A549 (cell line): ENCODE measurements around the gene MAP3K20. TPM values are rescaled to one million over a fixed set of nuclear protein-coding genes. Genes with fewer than 3 reads are reported as not detected.

Experiments used
- ATAC-seq, 2 experiments: fragments of 200-7000 bp in 1 of 2; fragments of >200 bp in 1 of 2; cut with Nextera tagmentation in 1 of 2; cut with Tn5 transposase in 1 of 2; 3 replicates each; pipeline versions ENCODE4 v1.8.0 to v1.9.1; 2018 to 2020; ENCODE audit warnings: mild to moderate bottlenecking in 1 of 2, moderate library complexity in 1 of 2
- CTCF ChIA-PET: fragments of 300-600 bp; sonication (Branson Sonifier 250); formaldehyde crosslinking; extraction: SDS; loops from one replicate; lab custom pipeline; 2021; ENCODE audit warnings: antibody characterized with exemption, inconsistent platforms; lab: Yijun Ruan, JAX
- POLR2A ChIA-PET: fragments of 350-600 bp; formaldehyde crosslinking; extraction: SDS; loops from one replicate; lab custom pipeline; 2021; ENCODE audit warnings: antibody characterized with exemption, inconsistent platforms; lab: Yijun Ruan, JAX
- DNase-seq, 2 experiments: peaks; one replicate each; pipeline versions ENCODE4 v3.0.0 to v3.0.0-alpha.2; 2011 to 2016; ENCODE audit warnings: low read depth in 1 of 2, low spot score in 1 of 2
- FAIRE-seq: peaks from 2 replicates; lab custom pipeline; 2011; peaks lifted over from hg19 to GRCh38; lab: Jason Lieb, UNC
- H3K27ac ChIP-seq, 2 experiments: fragments of >200 bp; sonication (Bioruptor Twin); formaldehyde crosslinking; 3 replicates each; pipeline ENCODE4 v1.5.1; 2016 to 2017
- H3K4me1 ChIP-seq: fragments of >200 bp; sonication (Bioruptor Twin); formaldehyde crosslinking; 3 replicates; pipeline ENCODE4 v1.6.1; 2016
- H3K4me2 ChIP-seq: fragments of >200 bp; sonication (Bioruptor Twin); formaldehyde crosslinking; 3 replicates; pipeline ENCODE4 v1.6.1; 2016
- H3K4me3 ChIP-seq: fragments of >200 bp; sonication (Bioruptor Twin); formaldehyde crosslinking; 3 replicates; pipeline ENCODE4 v1.5.1; 2016
- H3K9me3 ChIP-seq: fragments of >200 bp; sonication (Bioruptor Twin); formaldehyde crosslinking; 3 replicates; pipeline ENCODE4 v1.6.1; 2016
- CBX2 ChIP-seq: fragments of 200-600 bp; sonication (generic); IDR thresholded peaks from 2 replicates; pipeline ENCODE4 v1.6.1; 2016; ENCODE audit warnings: low read depth, mild to moderate bottlenecking, borderline replicate concordance
- CEBPB ChIP-seq, 2 experiments: fragments of >200 bp in 1 of 2; sonication (Bioruptor Twin) in 1 of 2; formaldehyde crosslinking in 1 of 2; IDR thresholded peaks; 2 replicates each; pipeline ENCODE4 v1.6.1; 2012 to 2016
- CHD4 ChIP-seq: fragments of 200-600 bp; sonication (generic); IDR thresholded peaks from 2 replicates; pipeline ENCODE4 v1.6.1; 2016; ENCODE audit warnings: antibody characterized with exemption, mild to moderate bottlenecking, borderline replicate concordance
- EHF ChIP-seq: fragments of 250-450 bp; sonication (Bioruptor Pico); IDR thresholded peaks from 2 replicates; pipeline ENCODE4 v1.5.0; 2020; ENCODE audit warnings: mild to moderate bottlenecking
- EP300 ChIP-seq, 2 experiments: fragments of >200 bp; sonication (Bioruptor Twin); formaldehyde crosslinking; IDR thresholded peaks; 2 replicates in 1 of 2; 3 replicates in 1 of 2; pipeline ENCODE4 v1.6.1; 2016 to 2017
- FOSB ChIP-seq: fragments of 250-450 bp; sonication (Bioruptor Pico); IDR thresholded peaks from 2 replicates; pipeline ENCODE4 v1.5.0; 2020; ENCODE audit warnings: mild to moderate bottlenecking, moderate library complexity
- FOSL2 ChIP-seq, 2 experiments: fragments of 450-650 bp in 1 of 2; fragments of >200 bp in 1 of 2; sonication (Bioruptor Twin) in 1 of 2; formaldehyde crosslinking; IDR thresholded peaks; 2 replicates each; pipeline versions ENCODE4 v1.5.0 to v1.6.1; 2016 to 2020; ENCODE audit warnings: mild to moderate bottlenecking in 1 of 2, moderate library complexity in 1 of 2
- GATA3 ChIP-seq: IDR thresholded peaks from 2 replicates; pipeline ENCODE4 v1.6.1; 2012; ENCODE audit warnings: borderline replicate concordance
- HEYL ChIP-seq: fragments of 250-450 bp; sonication (Bioruptor Pico); IDR thresholded peaks from 2 replicates; pipeline ENCODE4 v1.8.0; 2021; ENCODE audit warnings: mild to moderate bottlenecking, moderate library complexity
- JUN ChIP-seq, 2 experiments: fragments of >200 bp; sonication (Bioruptor Twin); formaldehyde crosslinking; IDR thresholded peaks; 2 replicates in 1 of 2; 3 replicates in 1 of 2; pipeline ENCODE4 v1.6.1; 2016 to 2017
- JUNB ChIP-seq: fragments of >200 bp; sonication (Bioruptor Twin); formaldehyde crosslinking; IDR thresholded peaks from 2 replicates; pipeline ENCODE4 v1.6.1; 2016
- KDM1A ChIP-seq: fragments of 200-600 bp; sonication (generic); IDR thresholded peaks from 2 replicates; pipeline ENCODE4 v1.6.1; 2016; ENCODE audit warnings: low read depth, mild to moderate bottlenecking
- MAFK ChIP-seq: fragments of 450-650 bp; IDR thresholded peaks from 2 replicates; pipeline ENCODE4 v1.6.1; 2014; ENCODE audit not compliant: partially characterized antibody
- NFE2L2 ChIP-seq: fragments of 150-350 bp; conservative IDR thresholded peaks from 2 replicates; pipeline ENCODE4 v1.6.1; 2014; ENCODE audit warnings: low read length
- NR3C1 ChIP-seq: fragments of >200 bp; sonication (Bioruptor Twin); formaldehyde crosslinking; IDR thresholded peaks from 3 replicates; pipeline ENCODE4 v1.6.1; 2017
- PHF8 ChIP-seq: fragments of 200-600 bp; sonication (generic); IDR thresholded peaks from 2 replicates; pipeline ENCODE4 v1.6.1; 2016; ENCODE audit warnings: low read depth, mild to moderate bottlenecking, antibody characterized with exemption, moderate library complexity, borderline replicate concordance
- RARB ChIP-seq: fragments of 250-450 bp; sonication (Bioruptor Pico); IDR thresholded peaks from 2 replicates; pipeline ENCODE4 v1.8.0; 2021; ENCODE audit warnings: mild to moderate bottlenecking, moderate library complexity
- SMC3 ChIP-seq: fragments of >200 bp; sonication (Bioruptor Twin); formaldehyde crosslinking; IDR thresholded peaks from 3 replicates; pipeline ENCODE4 v1.6.1; 2018; ENCODE audit warnings: inconsistent platforms
- SREBF2 ChIP-seq: fragments of 450-650 bp; IDR thresholded peaks from 2 replicates; pipeline ENCODE4 v1.6.1; 2014; ENCODE audit warnings: mild to moderate bottlenecking, moderate library complexity
- TFCP2L1 ChIP-seq: fragments of 250-450 bp; sonication (Bioruptor Pico); IDR thresholded peaks from 2 replicates; pipeline ENCODE4 v1.5.0; 2021; ENCODE audit warnings: mild to moderate bottlenecking
- ZSCAN20 ChIP-seq: fragments of 250-450 bp; sonication (Bioruptor Pico); IDR thresholded peaks from 2 replicates; pipeline ENCODE4 v1.8.0; 2022; ENCODE audit warnings: mild to moderate bottlenecking, moderate library complexity
- WGBS: methylation state at CpG from one replicate; pipeline ENCODE4 v1.1.6; 2017; ENCODE audit errors: missing lambda C conversion rate; 5-methylcytosine and 5-hydroxymethylcytosine counted together
- polyA plus RNA-seq, 4 experiments: library from polyadenylated mRNA; depleted of rRNA in 3 of 4; stranded (reverse); fragments of >200 nt; fragmentation: RNase III in 1 of 4; extraction: RNeasy Plus Mini Kit Qiagen cat#74134 plus additional on column Dnase treatment in 1 of 4; gene quantifications; 2 replicates in 3 of 4; 3 replicates in 1 of 4; pipeline ENCODE4 v1.2.3, GENCODE V29; 2011 to 2017
- TF ChIP-seq, protein P1 (sequence below): fragments of >200 bp; sonication (Bioruptor Twin); formaldehyde crosslinking; IDR thresholded peaks from 3 replicates; pipeline ENCODE4 v1.6.1; 2016
- TF ChIP-seq, protein P2 (sequence below): IDR thresholded peaks from 2 replicates; pipeline ENCODE4 v1.6.1; 2012
- TF ChIP-seq, protein P3 (sequence below): fragments of 150-350 bp; IDR thresholded peaks from 2 replicates; pipeline ENCODE4 v1.6.1; 2014; ENCODE audit warnings: low read depth, mild to moderate bottlenecking, low read length
- TF ChIP-seq, protein P4 (sequence below): fragments of >200 bp; sonication (Bioruptor Twin); formaldehyde crosslinking; IDR thresholded peaks from 2 replicates; pipeline ENCODE4 v1.6.1; 2016
- TF ChIP-seq, protein P5 (sequence below): fragments of 250-450 bp; sonication (Bioruptor Pico); IDR thresholded peaks from 2 replicates; pipeline ENCODE4 v1.5.0; 2020; ENCODE audit warnings: low read depth, mild to moderate bottlenecking, moderate library complexity
- TF ChIP-seq, protein P6 (sequence below): IDR thresholded peaks from 2 replicates; pipeline ENCODE4 v1.6.1; 2012

MAP3K20 gene
- polyA plus RNA-seq, 2 of the 4 experiments (the other 2 are of a cell fraction) = 34.7 to 80.7 TPM

DNA sequence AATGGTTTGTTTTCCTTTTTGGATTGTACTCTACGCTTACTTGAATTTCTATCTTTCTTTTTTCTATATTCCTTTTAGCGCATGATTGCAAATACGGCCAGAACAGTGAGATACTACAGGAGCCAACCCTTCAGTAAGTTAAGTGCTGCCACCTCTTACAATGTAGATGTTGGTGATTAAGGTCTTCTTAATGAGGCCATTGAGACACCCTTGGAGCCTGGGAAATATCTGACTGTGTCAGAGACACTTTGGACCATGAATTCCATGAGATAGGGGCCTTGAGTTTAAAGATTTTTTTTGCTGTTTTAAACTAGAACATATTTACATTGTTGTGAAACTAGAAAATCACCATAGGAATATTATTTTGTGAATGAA lies 27.1 kb upstream of the MAP3K20 start:
- 0 out of 3 replicates have a peak, but pooled peaks cover 4% of the 10 kb centered on the region for H3K9me3 ChIP-seq
- FAIRE-seq (no peak), DNase-seq (no peak), ATAC-seq (peak in 1 of 2 experiments; percentile 14; a peak in 3 of 6 replicates)
- H3K27ac ChIP-seq = peak overlapping the region; percentile 83 to 90
- H3K4me2 ChIP-seq = peak overlapping the region; percentile 75
- TF ChIP-seq JUNB (no peak), TFCP2L1 (no peak), NR3C1 (no peak), SREBF2 (no peak), PHF8 (no peak), EHF (CRISPR knock-in tag) (no peak), CBX2 (no peak), CHD4 (no peak), FOSB (no peak)
- TF ChIP-seq, protein P1, sequence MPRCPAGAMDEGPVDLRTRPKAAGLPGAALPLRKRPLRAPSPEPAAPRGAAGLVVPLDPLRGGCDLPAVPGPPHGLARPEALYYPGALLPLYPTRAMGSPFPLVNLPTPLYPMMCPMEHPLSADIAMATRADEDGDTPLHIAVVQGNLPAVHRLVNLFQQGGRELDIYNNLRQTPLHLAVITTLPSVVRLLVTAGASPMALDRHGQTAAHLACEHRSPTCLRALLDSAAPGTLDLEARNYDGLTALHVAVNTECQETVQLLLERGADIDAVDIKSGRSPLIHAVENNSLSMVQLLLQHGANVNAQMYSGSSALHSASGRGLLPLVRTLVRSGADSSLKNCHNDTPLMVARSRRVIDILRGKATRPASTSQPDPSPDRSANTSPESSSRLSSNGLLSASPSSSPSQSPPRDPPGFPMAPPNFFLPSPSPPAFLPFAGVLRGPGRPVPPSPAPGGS = no peak
- CTCF ChIA-PET = interaction anchor here (1.0 to 2.9 kb wide), 4 partner anchors 10 to 162 kb away, joined by 3 to 19 read pairs (median 5); no protein-coding TSS in a partner anchor
- H3K4me3 ChIP-seq = no peak overlapping the region
- H3K4me1 ChIP-seq = peaks cover 50% of the 10 kb centered on the region
- WGBS = 65% methylated on average over 3 of the region's 3 CpGs
- POLR2A ChIA-PET = interaction anchor here (1.4 to 1.5 kb wide), 3 partner anchors 28 to 162 kb away, joined by 3 to 5 read pairs (median 4); no protein-coding TSS in a partner anchor

DNA sequence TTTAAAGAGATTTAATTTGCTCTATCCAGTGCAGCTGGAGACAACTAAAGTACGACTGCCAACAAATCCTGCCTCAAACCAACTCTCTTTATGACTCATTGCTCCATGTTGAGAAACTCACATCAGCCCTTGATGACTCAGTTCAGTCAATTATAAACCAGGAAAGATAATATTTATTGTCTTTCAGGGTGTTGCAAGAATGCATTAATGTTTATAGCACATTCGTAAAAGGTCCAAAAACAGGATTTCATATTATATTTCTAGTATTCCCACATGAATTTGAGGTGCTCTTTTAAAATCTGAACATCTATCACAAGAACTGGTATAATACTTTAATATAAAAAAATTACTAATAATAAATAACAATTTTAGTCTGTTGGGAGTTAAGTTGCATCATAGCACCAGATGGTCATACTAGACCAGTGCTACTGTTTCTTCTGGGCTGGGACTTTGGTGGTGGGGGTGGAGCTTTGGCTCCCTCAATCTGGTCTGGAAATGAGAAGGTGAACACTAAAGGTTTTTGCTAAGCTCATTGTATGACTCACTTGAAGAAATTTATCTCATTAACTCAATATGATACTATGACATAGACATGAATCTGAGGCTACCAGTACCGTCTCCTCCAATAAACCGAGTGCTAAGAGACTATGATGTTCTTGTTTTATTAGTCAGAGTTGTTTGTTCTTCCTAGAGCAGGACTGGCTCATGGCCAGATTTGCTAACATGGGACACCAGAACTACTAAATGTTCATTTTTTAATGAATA lies 26.6 kb upstream of the MAP3K20 start:
- peak overlapping the region; percentile 26; the same call in 1 of the 3 replicates for H3K4me3 ChIP-seq
- H3K9me3 ChIP-seq = 0 out of 3 replicates have a peak, but pooled peaks cover 4% of the 10 kb centered on the region
- DNase-seq = peak; percentile 71 to 97
- H3K4me2 ChIP-seq = peak overlapping the region; percentile 75
- H3K4me1 ChIP-seq = peaks cover 54% of the 10 kb centered on the region
- POLR2A ChIA-PET = interaction anchor here (0.6 to 1.5 kb wide), 7 partner anchors 26 to 161 kb away, joined by 3 to 9 read pairs (median 4); no protein-coding TSS in a partner anchor
- TF ChIP-seq, protein P2, sequence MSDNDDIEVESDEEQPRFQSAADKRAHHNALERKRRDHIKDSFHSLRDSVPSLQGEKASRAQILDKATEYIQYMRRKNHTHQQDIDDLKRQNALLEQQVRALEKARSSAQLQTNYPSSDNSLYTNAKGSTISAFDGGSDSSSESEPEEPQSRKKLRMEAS = peak; percentile 63; the same call in 1 of the 2 replicates
- TF ChIP-seq NFE2L2 (peak; percentile 41; the same call in 1 of the 2 replicates), GATA3 (peak; percentile 89), JUN (IDR thresholded peaks at IDR 0.05) (peak; percentile 91 to 96; a peak in 4 of 5 replicates), SMC3 (peak; percentile 27; the same call in 1 of the 3 replicates), KDM1A (no peak), HEYL (CRISPR knock-in tag) (no peak), FOSL2 (IDR thresholded peaks at IDR 0.05) (peak; percentile 99), FOSL2 (CRISPR knock-in tag; IDR thresholded peaks at IDR 0.05) (peak; percentile 100), ZSCAN20 (CRISPR knock-in tag) (0 out of 2 replicates have a peak, but pooled peaks have one; percentile 51), RARB (CRISPR knock-in tag) (0 out of 2 replicates have a peak, but pooled peaks have one; percentile 45), EP300 (IDR thresholded peaks at IDR 0.05) (peak; percentile 80 to 82; a peak in 4 of 5 replicates), CEBPB (IDR thresholded peaks at IDR 0.05) (peak; percentile 99), MAFK (peak; percentile 80), JUNB (peak; percentile 99)
- TF ChIP-seq, protein P3, sequence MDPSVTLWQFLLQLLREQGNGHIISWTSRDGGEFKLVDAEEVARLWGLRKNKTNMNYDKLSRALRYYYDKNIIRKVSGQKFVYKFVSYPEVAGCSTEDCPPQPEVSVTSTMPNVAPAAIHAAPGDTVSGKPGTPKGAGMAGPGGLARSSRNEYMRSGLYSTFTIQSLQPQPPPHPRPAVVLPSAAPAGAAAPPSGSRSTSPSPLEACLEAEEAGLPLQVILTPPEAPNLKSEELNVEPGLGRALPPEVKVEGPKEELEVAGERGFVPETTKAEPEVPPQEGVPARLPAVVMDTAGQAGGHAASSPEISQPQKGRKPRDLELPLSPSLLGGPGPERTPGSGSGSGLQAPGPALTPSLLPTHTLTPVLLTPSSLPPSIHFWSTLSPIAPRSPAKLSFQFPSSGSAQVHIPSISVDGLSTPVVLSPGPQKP = no peak
- TF ChIP-seq, protein P4, sequence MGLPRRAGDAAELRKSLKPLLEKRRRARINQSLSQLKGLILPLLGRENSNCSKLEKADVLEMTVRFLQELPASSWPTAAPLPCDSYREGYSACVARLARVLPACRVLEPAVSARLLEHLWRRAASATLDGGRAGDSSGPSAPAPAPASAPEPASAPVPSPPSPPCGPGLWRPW = peak; percentile 93; the same call in 1 of the 2 replicates
- TF ChIP-seq, protein P5, sequence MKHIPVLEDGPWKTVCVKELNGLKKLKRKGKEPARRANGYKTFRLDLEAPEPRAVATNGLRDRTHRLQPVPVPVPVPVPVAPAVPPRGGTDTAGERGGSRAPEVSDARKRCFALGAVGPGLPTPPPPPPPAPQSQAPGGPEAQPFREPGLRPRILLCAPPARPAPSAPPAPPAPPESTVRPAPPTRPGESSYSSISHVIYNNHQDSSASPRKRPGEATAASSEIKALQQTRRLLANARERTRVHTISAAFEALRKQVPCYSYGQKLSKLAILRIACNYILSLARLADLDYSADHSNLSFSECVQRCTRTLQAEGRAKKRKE (CRISPR knock-in tag) = no peak
- TF ChIP-seq, protein P1 = peak; percentile 93
- TF ChIP-seq, protein P6, sequence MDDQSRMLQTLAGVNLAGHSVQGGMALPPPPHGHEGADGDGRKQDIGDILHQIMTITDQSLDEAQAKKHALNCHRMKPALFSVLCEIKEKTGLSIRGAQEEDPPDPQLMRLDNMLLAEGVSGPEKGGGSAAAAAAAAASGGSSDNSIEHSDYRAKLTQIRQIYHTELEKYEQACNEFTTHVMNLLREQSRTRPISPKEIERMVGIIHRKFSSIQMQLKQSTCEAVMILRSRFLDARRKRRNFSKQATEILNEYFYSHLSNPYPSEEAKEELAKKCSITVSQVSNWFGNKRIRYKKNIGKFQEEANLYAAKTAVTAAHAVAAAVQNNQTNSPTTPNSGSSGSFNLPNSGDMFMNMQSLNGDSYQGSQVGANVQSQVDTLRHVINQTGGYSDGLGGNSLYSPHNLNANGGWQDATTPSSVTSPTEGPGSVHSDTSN = peak; percentile 34; the same call in 1 of the 2 replicates
- TF ChIP-seq, all 56 proteins: peak for 15
- FAIRE-seq (peak; percentile 93), ATAC-seq (peak; percentile 94 to 98)
- WGBS = 0% methylated on average over 4 of the region's 4 CpGs
- peak overlapping the region; percentile 83 to 90 for H3K27ac ChIP-seq
- CTCF ChIA-PET = interaction anchor here (0.8 to 2.9 kb wide), 5 partner anchors 9 to 161 kb away, joined by 3 to 19 read pairs (median 3); no protein-coding TSS in a partner anchor
